ENCODE data around the gene TERT.
A peak's percentile ranks its signal among the peaks of the same experiment; 100 is the strongest.

TERT gene

GRCh38 chr5:1217596-1218206 lies 77.2 kb downstream of the TERT start:
- Histone ChIP-seq H3K9ac (ENCODE audit: low read depth, low read length, poor library complexity) (peak overlapping the region; percentile 9), H2AK5ac (ENCODE audit: low read depth, low read length) (peak overlapping the region; percentile 76), H2BK5ac (ENCODE audit: low read length) (peak overlapping the region; percentile 48), H4K8ac (ENCODE audit: low read depth, low read length) (no peak overlapping the region), H3K4me3 (ENCODE audit: low read length in 2 of 2) (no peak overlapping the region), H2AFZ (ENCODE audit: low read length) (no peak overlapping the region), H3K4ac (ENCODE audit: low read length) (no peak overlapping the region), H3K9me3 (replicated peaks in 1 of 2; ENCODE audit: control insufficient read depth in 2 of 2, insufficient read depth in 1 of 2, low read depth in 1 of 2, low read length in 2 of 2) (peaks cover 0 to 9% of the 10 kb centered on the region in 2 donors), H2BK12ac (ENCODE audit: low read length) (peak overlapping the region; percentile 88), H3K4me1 (ENCODE audit: control insufficient read depth in 2 of 2, insufficient read depth in 1 of 2, low read depth in 1 of 2, low read length in 2 of 2) (peaks cover 0 to 3% of the 10 kb centered on the region in 2 donors), H3K36me3 (replicated peaks in 1 of 2; ENCODE audit: control insufficient read depth in 2 of 2, insufficient read depth in 2 of 2, low read length in 2 of 2) (peaks cover 0 to 2% of the 10 kb centered on the region in 2 donors), H3K23ac (ENCODE audit: low read depth, low read length, poor library complexity) (peak overlapping the region; percentile 43), H2BK120ac (ENCODE audit: low read depth, low read length) (no peak overlapping the region), H2BK15ac (ENCODE audit: low read length) (no peak overlapping the region), H3K18ac (ENCODE audit: low read length) (no peak overlapping the region), H3K27me3 (ENCODE audit: control insufficient read depth in 3 of 3, insufficient read depth in 3 of 3, low read depth in 1 of 3, low read length in 3 of 3) (peaks cover 0 to 4% (median 0%) of the 10 kb centered on the region in 3 experiments), H3K27ac (replicated peaks; ENCODE audit: low read length) (no peak overlapping the region), H3K4me2 (ENCODE audit: insufficient read depth, low read length, poor library complexity, severe bottlenecking) (no peak overlapping the region), H3K14ac (ENCODE audit: low read length) (no peak overlapping the region), H4K91ac (ENCODE audit: low read depth, low read length, poor library complexity) (no peak overlapping the region), H3K79me1 (ENCODE audit: low read depth, low read length) (peaks cover 5% of the 10 kb centered on the region)
- WGBS, 2 donors (ENCODE audit: extremely low coverage in 2 of 2, insufficient read length in 2 of 2, insufficient replicate concordance in 1 of 2) = no CpG with 5 or more reads among the region's 24 CpGs
- DNase-seq (ENCODE audit: low spot score) = no peak

- Histone ChIP-seq H3K79me1 (ENCODE audit: low read depth, low read length) (peaks cover 3% of the 10 kb centered on the region), H3K14ac (ENCODE audit: low read length) (peak overlapping the region; percentile 98), H2AK5ac (ENCODE audit: low read depth, low read length) (peak overlapping the region; percentile 53), H2BK5ac (ENCODE audit: low read length) (peak overlapping the region; percentile 54), H2AFZ (ENCODE audit: low read length) (no peak overlapping the region), H3K27me3 (ENCODE audit: control insufficient read depth in 3 of 3, insufficient read depth in 3 of 3, low read depth in 1 of 3, low read length in 3 of 3) (peaks cover 0 to 1% (median 0%) of the 10 kb centered on the region in 3 experiments), H3K27ac (replicated peaks; ENCODE audit: low read length) (no peak overlapping the region), H3K4ac (ENCODE audit: low read length) (no peak overlapping the region), H3K23ac (ENCODE audit: low read depth, low read length, poor library complexity) (peak overlapping the region; percentile 8), H3K9ac (ENCODE audit: low read depth, low read length, poor library complexity) (peak overlapping the region; percentile 50), H3K18ac (ENCODE audit: low read length) (no peak overlapping the region), H3K4me2 (ENCODE audit: insufficient read depth, low read length, poor library complexity, severe bottlenecking) (no peak overlapping the region), H2BK15ac (ENCODE audit: low read length) (peak overlapping the region; percentile 49), H3K9me3 (replicated peaks in 1 of 2; ENCODE audit: control insufficient read depth in 2 of 2, insufficient read depth in 1 of 2, low read depth in 1 of 2, low read length in 2 of 2) (peaks cover 0 to 5% of the 10 kb centered on the region in 2 donors), H3K36me3 (replicated peaks in 1 of 2; ENCODE audit: control insufficient read depth in 2 of 2, insufficient read depth in 2 of 2, low read length in 2 of 2) (peaks cover 0 to under 1% of the 10 kb centered on the region in 2 donors), H3K4me1 (ENCODE audit: control insufficient read depth in 2 of 2, insufficient read depth in 1 of 2, low read depth in 1 of 2, low read length in 2 of 2) (peaks cover 0 to 3% of the 10 kb centered on the region in 2 donors), H4K91ac (ENCODE audit: low read depth, low read length, poor library complexity) (no peak overlapping the region), H2BK120ac (ENCODE audit: low read depth, low read length) (no peak overlapping the region), H2BK12ac (ENCODE audit: low read length) (no peak overlapping the region), H3K4me3 (ENCODE audit: low read length in 2 of 2) (no peak overlapping the region), H4K8ac (ENCODE audit: low read depth, low read length) (peak overlapping the region; percentile 29)
- DNase-seq (ENCODE audit: low spot score) = no peak
- WGBS, 2 donors (ENCODE audit: extremely low coverage in 2 of 2, insufficient read length in 2 of 2, insufficient replicate concordance in 1 of 2) = no CpG with 5 or more reads among the region's 18 CpGs
Measured at GRCh38 chr5:1216918-1217295, 78.0 kb downstream of the TERT start.

GRCh38 chr5:1216211-1216917 lies 78.5 kb downstream of the TERT start:
- H3K27me3 ChIP-seq (ENCODE audit: control insufficient read depth in 3 of 3, insufficient read depth in 3 of 3, low read depth in 1 of 3, low read length in 3 of 3) = peaks cover 0 to 2% (median 0%) of the 10 kb centered on the region in 3 experiments
- peak overlapping the region; percentile 38 for H3K18ac ChIP-seq (ENCODE audit: low read length)
- H3K23ac ChIP-seq (ENCODE audit: low read depth, low read length, poor library complexity) = peak overlapping the region; percentile 8
- no peak overlapping the region for H3K27ac ChIP-seq (replicated peaks; ENCODE audit: low read length)
- no peaks in the 10 kb centered on the region for H3K79me1 ChIP-seq (ENCODE audit: low read depth, low read length)
- H2BK12ac ChIP-seq (ENCODE audit: low read length) = no peak overlapping the region
- peak overlapping the region; percentile 98 for H3K14ac ChIP-seq (ENCODE audit: low read length)
- peak overlapping the region; percentile 29 for H4K8ac ChIP-seq (ENCODE audit: low read depth, low read length)
- DNase-seq (ENCODE audit: low spot score) = no peak
- peaks cover 0 to 2% of the 10 kb centered on the region in 2 donors for H3K4me1 ChIP-seq (ENCODE audit: control insufficient read depth in 2 of 2, insufficient read depth in 1 of 2, low read depth in 1 of 2, low read length in 2 of 2)
- peak overlapping the region; percentile 54 for H2BK5ac ChIP-seq (ENCODE audit: low read length)
- no peak overlapping the region for H4K91ac ChIP-seq (ENCODE audit: low read depth, low read length, poor library complexity)
- no peak overlapping the region for H2BK120ac ChIP-seq (ENCODE audit: low read depth, low read length)
- H3K9ac ChIP-seq (ENCODE audit: low read depth, low read length, poor library complexity) = peak overlapping the region; percentile 50
- H2AFZ ChIP-seq (ENCODE audit: low read length) = no peak overlapping the region
- peak overlapping the region; percentile 49 for H2BK15ac ChIP-seq (ENCODE audit: low read length)
- H3K4ac ChIP-seq (ENCODE audit: low read length) = no peak overlapping the region
- H3K4me3 ChIP-seq (ENCODE audit: low read length in 2 of 2) = no peak overlapping the region
- H2AK5ac ChIP-seq (ENCODE audit: low read depth, low read length) = peak overlapping the region; percentile 53
- H3K9me3 ChIP-seq (replicated peaks in 1 of 2; ENCODE audit: control insufficient read depth in 2 of 2, insufficient read depth in 1 of 2, low read depth in 1 of 2, low read length in 2 of 2) = peaks cover 0 to 7% of the 10 kb centered on the region in 2 donors
- no peak overlapping the region for H3K4me2 ChIP-seq (ENCODE audit: insufficient read depth, low read length, poor library complexity, severe bottlenecking)
- no peaks in the 10 kb centered on the region for H3K36me3 ChIP-seq (replicated peaks in 1 of 2; ENCODE audit: control insufficient read depth in 2 of 2, insufficient read depth in 2 of 2, low read length in 2 of 2)
- WGBS, 2 donors (ENCODE audit: extremely low coverage in 2 of 2, insufficient read length in 2 of 2, insufficient replicate concordance in 1 of 2) = no CpG with 5 or more reads among the region's 38 CpGs
